Activated effector memory CD4-positive, alpha-beta T cell treated with anti-CD3 and anti-CD28 coated beads, Interleukin-2, amount 50 U/mL, for 16 hours (primary cell): ENCODE data around the gene HMGXB3.
A peak's percentile ranks its signal among the peaks of the same experiment; 100 is the strongest.

Source experiments
- DNase-seq: peaks from one replicate; pipeline ENCODE4 v3.0.0-alpha.2; 2020

Gene HMGXB3, protein sequence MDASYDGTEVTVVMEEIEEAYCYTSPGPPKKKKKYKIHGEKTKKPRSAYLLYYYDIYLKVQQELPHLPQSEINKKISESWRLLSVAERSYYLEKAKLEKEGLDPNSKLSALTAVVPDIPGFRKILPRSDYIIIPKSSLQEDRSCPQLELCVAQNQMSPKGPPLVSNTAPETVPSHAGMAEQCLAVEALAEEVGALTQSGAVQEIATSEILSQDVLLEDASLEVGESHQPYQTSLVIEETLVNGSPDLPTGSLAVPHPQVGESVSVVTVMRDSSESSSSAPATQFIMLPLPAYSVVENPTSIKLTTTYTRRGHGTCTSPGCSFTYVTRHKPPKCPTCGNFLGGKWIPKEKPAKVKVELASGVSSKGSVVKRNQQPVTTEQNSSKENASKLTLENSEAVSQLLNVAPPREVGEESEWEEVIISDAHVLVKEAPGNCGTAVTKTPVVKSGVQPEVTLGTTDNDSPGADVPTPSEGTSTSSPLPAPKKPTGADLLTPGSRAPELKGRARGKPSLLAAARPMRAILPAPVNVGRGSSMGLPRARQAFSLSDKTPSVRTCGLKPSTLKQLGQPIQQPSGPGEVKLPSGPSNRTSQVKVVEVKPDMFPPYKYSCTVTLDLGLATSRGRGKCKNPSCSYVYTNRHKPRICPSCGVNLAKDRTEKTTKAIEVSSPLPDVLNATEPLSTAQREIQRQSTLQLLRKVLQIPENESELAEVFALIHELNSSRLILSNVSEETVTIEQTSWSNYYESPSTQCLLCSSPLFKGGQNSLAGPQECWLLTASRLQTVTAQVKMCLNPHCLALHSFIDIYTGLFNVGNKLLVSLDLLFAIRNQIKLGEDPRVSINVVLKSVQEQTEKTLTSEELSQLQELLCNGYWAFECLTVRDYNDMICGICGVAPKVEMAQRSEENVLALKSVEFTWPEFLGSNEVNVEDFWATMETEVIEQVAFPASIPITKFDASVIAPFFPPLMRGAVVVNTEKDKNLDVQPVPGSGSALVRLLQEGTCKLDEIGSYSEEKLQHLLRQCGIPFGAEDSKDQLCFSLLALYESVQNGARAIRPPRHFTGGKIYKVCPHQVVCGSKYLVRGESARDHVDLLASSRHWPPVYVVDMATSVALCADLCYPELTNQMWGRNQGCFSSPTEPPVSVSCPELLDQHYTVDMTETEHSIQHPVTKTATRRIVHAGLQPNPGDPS (N-terminal part only)

DNA sequence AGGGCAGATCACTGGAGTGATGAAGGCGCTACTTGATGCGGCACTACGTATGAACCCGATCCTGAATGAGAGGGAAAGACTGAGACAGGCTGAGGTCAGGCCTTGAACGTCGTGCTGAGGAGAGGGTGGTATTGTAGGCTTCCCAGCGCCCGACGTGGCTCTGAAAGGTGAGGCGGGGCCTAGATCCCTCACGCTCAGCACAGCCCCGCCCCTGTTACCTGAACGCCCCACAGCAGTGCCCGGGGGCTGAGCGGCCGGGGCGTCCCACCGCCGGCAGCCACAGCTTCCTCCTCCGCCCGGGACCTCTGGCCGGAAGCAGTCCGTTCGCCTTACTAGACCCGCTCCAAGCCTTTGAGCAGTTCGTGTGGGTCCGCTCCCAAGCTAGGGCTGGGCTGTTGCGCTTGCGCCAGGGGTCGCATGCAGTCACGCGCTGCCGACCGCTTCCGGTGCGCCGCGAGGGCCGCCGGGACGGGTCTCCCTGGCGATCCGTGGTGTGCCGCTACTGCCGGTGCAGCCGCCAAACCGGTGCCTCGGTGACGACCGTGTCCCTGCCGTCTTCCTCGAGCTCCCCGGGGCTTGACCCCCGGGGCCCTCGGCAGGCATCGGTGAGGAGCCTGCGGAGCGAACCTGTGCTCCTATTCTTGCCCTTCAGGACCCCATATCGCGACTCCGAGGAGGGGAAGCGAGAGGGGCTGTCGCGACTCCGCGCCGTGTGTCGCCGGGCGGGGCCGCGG, at the start of gene HMGXB3, which contains the start of gene TIGD6:
Gene HMGXB3, plus strand, starts transcription at position 484 of the 734 bp plus-strand sequence. CDS start 4,114 bp downstream, outside the sequence.
Gene TIGD6, minus strand, starts transcription at position 399 of the 734 bp plus-strand sequence. CDS start 4,306 bp downstream, outside the sequence.
- DNase-seq = peak; percentile 94

DNA sequence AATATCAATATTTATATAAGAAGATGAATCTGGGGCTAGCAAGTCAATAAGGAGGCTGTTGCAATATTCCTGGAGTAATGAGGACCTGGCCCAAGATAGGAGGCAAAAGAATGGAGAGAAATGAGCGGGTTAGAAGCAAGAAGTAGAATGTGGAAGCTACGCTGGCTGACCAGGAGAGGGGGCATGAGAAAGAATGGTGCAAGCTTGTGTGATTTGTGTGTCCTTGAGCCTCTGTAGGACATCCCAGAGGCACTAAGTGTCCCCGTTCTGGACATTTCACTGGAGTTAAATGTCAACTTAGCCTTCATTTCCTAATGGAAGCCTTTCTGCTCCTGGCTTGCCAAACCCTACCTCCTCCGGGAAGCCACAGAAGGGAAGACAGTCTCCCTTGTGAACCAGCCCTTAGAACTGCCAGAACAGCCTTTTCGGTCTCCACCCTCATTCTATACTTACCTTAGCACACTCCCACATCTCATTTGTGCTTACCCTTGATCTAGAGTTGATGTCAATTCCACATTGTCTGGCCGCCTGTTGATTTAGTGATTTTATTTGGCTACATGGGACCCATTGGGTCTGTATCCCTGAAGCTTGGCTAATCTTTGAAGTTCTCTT, 49.3 kb upstream of the HMGXB3 start:
- DNase-seq = no peak

DNA sequence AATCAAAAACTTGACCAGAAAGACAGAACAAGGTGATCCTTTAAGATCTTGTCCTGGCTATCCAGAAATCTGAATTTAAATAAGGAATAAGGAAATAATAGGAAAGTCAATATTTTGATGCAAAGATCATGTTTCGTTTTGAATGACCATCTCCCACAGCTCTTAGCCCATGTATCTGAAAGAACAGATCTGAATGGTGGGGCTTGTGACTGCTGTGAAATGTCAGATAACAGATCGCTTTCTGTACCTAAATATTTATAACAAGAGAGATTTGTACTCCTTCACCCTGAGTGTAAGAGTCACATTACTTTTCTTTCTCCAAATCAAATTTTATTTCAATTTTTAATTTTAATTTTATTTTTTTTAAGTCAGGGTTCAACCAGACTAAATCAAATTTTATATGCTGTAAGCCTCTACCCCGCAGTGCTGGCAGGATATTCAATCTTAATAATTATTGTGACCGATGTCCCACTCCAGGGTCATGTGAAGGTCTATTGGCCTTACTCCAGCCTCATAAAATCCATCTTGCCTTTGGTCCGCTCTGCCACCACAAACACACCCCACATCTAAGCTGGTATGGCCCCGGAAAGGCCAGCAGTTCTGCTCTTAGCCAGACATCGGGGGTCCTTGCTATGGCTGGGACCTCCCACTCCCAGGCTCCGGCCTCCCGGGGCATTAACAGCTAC, 47.0 kb upstream of the HMGXB3 start:
- DNase-seq = no peak

DNA sequence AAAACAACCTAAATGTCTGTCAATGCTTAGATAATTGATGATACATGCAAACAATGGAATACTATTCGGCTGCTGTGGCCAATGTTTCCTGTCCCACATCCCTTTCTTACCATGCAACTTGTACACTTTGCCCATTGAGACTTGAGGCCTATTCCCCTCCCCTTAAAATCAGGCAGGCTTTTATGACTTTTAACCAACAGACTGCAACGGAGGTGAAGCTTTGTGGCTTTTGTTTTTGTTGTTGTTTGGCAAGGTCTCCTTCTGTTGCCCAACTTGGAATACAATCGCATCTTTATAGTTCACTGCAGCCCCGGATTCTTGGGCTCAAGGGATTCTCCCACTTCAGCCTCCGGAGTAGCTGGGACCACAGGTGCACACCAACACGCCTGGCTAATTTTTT, 45.7 kb upstream of the HMGXB3 start:
- no peak for DNase-seq

DNA sequence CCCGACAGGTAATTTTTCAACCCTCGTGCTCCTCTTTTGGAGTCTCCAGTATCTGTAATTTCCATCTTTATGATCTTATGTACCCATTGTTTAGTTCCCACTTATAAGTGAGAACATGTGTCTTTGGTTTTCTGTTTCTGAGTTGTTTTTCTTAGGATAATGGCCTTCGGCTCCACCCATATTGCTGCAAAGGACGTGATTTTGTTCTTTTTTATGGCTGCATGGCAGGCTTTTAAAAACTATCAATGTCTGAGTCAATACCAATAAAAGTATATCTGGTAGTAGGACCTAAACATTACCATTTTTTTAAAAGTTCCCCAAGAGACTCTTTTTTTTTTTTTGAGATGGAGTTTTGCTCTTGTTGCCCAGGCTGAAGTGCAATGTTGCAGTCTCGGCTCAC, 43.9 kb upstream of the HMGXB3 start:
- DNase-seq = no peak

DNA sequence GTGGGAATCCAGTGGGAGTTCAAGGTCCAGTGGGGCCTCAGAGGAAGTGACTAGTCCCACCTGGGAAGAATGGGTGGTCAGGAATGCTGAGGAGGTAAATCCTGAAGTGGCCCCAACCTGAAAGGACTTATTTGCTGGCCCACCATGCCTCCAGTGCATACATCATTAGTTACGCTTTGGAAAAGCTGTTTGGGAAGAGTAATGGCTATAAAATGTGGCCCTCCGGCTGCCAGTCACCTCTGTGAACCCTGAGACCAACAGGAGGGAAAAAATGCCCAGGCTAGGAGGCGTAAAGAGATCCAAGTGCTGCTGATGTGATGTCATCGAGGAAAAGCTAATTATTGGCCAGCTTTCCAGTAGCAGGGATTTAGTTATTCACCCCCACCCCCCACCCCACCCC, 42.7 kb upstream of the HMGXB3 start:
- DNase-seq = no peak

DNA sequence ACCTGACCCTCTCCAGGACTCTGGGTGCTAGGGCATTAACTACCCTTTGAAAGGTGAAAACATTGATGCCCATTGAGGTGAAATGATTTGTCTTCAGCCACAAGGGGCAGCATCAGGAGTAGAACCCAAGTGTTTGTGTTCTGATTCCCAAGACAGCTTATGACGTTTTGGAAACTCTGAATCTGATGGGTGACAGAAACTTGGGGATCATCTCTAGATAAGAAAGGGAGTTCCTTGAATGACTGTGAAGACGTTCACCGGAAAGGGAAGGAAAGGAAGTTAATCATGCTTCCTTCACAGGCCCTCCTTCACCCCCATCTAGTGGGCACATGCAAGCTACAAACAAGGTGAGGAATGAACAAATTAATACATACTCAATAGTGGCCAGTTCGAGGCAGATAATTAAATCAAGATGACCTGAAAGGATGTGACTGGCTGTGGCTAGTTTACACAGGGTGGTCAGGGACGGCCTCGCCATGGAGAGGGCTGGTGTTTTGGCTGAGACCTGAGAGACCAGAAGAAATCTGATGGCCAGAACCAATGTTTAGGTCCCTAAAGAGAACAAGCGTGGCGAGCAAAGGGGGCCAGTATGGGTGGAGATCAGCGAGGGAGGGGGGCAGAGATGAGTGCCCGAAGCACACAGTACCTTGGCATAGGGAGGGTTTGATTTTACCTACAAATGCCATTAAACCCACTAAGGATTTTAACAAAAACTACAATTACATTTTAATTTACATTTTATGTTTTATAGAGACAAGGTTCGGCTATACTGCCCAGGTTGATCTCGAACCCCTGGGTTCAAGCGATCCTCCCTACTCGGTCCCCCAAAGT, 40.9 kb upstream of the HMGXB3 start:
- DNase-seq = peak; percentile 76

DNA sequence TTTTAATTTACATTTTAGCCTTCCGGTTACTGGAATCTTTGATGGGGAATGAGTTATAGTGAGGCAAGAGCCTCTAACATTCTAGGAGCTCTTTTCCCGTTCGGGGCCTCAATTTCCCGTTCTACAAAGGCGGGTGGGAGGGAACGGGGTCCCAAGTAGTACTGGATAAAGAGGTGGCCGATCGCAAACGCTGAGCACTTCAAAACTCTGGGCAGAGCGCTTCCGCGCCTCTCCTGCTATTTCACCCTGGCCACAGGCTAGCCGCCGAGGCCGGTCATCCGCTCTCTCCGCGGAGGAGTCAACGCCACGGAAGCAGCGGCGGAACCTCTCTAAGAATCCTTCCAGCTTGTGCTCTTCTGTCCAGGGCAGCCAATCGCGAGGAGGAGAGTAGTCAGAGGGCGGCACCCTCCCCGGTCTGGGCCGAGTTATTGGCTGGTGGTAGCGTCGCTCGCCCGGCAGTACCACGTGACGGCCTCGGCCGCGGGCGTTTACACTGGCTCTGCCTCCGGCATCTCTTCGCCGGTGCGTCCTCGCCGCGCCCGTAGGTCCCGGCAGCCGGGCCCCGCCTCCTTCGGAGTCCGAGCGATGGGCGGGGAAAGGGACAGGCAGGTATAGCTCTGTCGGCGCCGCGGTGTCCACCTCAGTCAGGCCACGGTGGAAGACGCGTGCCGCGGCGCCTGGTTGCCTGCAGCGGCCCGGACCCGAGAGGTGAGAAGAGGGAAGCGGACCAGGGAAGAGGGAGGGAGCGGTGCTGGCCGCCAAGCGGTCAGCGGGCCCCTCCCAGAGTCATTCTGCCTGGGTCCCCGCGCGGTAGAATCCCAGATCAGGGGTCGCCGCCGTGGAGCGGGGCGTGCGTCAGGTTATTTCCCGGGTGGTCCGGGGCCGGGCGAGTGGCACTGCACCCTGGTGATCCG, 40.0 kb upstream of the HMGXB3 start, which contains the start of gene SLC26A2:
Gene SLC26A2, plus strand, starts transcription at position 487 of the 914 bp plus-strand sequence. CDS start 16,895 bp downstream, outside the sequence.
- peak; percentile 98 for DNase-seq

DNA sequence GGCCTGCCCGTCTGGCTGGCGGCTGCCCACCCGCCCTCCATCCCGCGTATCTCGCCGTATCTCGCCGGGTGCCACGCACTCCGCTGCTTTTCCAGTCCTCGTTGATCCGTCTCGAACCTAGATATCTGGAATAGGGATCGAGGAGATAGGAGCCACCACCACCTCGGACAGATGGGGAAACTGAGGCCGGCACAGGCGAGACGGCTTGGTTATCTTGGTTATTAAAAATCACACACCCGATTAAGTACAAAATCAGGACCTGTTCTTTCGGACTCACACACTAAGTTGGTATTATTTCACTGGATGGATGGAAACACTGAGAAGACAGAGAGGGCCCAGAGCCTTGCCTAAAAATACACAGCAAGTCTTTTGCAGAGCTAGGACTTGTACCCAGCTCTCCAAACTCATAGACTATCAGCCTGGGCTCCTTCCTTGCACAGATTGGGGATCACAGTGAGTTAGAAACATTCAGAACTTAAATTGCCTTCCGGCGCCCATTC, 39.3 kb upstream of the HMGXB3 start:
- no peak for DNase-seq

DNA sequence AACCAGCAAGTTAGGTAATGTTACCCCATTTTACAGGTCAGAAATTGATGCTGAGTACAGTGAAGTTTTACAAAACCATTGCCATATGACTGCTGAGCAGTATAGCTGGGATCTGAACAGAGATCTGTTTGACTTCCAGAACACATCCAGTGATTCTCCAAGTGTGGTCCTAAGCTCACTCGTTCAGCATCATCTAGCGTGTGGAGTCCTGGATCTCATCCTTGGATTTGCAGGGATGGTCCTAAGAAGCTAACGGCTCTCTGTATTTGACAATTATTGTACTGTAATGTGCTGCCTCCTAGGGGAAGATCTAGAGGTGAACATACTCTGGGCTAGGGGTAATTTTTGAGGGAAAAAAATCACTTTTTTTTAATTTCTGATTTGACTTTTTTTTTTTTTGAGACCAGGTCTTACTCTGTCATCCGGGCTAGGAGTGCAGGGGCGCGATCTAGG, 38.6 kb upstream of the HMGXB3 start:
- DNase-seq = no peak

DNA sequence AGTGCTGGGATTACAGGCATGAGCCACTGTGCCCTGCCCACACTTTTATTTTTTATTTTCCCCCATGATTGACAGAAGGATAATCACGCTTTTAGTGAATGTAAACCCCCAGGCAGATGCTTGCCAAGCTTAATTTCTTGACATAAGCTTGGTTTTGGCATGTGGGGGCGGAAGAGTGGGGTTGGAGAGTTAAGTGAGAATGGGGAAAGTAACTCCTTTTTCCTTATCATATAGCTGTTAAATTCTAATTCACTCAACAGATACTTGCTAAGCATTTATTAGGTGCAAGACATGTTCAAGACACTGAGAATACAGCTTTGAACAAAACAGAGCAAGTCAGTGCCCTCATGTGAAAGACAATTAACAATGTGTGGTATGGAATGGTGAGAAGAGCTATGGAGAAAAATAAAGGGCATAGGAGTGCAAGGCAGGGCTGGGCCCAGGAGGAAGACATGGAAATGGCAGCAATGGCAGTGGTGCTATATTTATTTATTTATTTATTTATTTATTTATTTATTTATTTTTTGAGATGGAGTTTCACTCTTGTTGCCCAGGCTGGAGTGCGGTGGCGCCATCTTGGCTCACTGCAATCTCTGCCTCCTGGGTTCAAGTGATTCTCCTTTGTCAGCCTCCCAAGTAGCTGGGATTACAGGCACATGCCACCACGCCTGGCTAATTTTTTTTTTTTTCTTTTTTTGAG, 37.8 kb upstream of the HMGXB3 start:
- no peak for DNase-seq

DNA sequence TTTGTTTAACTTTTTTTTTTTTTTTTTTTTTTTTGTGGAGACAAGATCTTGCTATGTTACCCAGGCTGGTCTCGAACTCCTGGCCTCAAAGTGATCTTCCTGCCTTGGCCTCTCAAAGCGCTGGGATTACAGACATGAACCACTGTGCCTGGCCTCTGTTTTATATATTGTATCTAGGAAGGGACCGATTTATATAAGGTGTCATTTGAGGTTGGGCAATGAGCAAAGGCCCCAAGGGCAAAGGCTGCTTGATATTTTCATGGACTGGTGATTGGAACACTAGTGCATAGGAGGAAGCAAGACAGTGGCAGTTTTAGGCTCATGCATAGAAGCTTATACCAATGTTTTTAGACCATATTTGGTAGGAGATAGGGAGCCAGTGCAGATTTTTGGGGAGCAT, 36.8 kb upstream of the HMGXB3 start:
- no peak for DNase-seq

DNA sequence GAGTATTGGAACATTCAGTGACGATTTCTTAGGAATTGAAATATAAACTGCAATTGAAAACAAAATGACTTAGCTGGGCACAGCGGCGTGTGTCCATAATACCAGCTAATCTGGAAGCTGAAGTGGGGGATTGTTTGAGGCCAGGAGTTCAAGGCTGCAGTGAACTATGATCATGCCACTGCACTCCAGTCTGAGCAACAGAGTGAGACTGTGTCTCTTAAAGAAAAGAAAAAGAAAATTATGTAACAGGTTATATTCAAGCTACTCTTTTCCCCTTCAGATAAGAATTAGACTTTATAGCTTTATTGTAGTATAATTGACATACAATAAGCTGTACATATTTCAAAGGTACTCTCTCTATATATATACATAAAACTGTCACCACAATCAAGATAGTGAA, 33.6 kb upstream of the HMGXB3 start:
- DNase-seq = no peak

DNA sequence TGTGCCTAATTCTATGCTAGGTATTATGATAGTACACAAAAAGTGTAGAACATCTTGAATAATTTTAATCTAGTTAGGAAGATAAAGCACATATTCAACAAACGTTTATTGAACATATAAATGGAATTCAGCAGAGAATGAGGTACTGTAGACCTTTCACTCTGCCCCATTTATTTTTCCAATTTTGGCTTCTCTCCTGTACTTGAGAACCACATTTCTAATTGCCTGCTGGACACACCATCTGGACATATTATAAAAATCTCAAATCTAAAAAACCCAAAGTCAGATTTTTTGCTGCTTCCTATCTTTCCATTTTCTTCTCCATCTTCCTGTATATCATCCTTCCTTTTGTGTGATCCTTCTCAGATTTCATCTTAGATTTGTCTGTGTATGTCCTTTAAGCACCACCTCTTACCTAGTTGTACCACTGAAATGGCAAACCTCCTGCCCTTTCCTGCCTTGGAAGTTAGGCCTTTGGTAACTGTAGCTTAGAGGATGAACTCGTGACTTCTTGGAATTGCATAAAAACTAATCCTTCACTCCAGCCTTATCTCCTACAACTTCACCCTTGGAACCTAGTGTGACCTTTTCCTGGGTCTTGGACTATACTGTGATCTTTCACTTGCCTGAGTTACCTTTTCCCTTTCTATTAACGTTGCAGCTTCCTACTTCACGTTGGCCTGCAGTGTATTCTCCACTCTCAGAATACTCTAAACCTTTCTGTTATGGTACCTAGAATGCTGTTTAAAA, 31.2 kb upstream of the HMGXB3 start:
- DNase-seq = no peak

DNA sequence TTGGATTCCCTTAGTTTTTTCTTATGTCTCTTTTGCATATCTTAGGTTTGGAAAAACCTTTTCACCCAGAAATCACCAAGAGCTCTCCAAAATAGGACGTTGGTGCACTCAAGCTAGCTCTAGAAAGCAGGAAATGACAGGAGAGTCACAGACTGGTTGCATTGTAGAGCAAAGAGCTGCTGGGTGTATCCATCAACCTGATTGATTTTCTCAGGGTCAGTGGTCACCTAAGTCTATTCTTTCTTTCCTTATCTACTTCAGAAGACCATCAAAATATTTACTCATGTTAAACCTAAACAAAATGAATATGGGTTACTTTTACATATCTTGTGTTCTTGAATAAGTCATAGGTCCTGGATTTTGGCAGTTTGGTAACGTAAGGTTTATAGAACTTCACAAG, 25.1 kb upstream of the HMGXB3 start:
- DNase-seq = no peak

DNA sequence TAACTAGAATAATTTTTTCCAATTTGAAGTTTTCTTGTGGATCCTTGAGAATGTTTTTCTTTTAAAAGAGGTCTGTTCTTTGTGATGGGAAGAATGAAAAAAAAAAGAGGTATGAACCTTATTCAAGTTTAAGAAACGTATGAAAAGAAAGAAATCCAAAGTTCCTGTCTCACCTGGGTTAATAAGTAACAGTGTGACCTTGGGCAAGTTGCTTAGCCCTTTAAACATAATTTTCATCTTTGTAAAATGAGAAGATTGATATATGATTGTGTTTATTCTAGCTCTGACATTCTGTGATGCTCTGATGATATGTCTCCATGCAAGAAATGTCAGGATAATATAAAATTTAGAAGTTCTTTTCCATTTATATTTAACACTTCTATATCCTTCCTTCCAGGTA, 20.6 kb upstream of the HMGXB3 start:
- DNase-seq = no peak

DNA sequence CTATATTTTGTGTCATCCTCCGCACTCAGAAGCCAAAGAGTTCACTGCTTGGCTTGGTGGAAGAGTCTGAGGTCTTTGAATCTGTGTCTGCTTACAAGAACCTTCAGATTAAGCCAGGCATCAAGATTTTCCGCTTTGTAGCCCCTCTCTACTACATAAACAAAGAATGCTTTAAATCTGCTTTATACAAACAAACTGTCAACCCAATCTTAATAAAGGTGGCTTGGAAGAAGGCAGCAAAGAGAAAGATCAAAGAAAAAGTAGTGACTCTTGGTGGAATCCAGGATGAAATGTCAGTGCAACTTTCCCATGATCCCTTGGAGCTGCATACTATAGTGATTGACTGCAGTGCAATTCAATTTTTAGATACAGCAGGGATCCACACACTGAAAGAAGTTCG, 19.3 kb upstream of the HMGXB3 start:
- no peak for DNase-seq
